Chondrocyte (in vitro differentiated cells): Measurements from ENCODE around the gene ALK. TPM values are rescaled to one million over a fixed set of nuclear protein-coding genes. Genes with fewer than 3 reads are reported as not detected.
A peak's percentile ranks its signal among the peaks of the same experiment; 100 is the strongest.

Experiments used
- DNase-seq: peaks from one replicate; pipeline ENCODE4 v3.0.0; 2021; ENCODE audit warnings: mixed read lengths, low spot score
- H3K27ac Mint-ChIP-seq: one replicate; pipeline ENCODE4 v1.8.0; 2021; ENCODE audit warnings: mild to moderate bottlenecking, moderate library complexity, mixed read lengths; ENCODE audit not compliant: unreplicated experiment
- H3K27me3 Mint-ChIP-seq: 2 replicates; pipeline ENCODE4 v1.8.0; 2021; ENCODE audit warnings: low read depth, mixed read lengths
- H3K36me3 Mint-ChIP-seq: 2 replicates; pipeline ENCODE4 v1.8.0; 2021; ENCODE audit warnings: low read depth, mixed read lengths
- H3K4me1 Mint-ChIP-seq: 2 replicates; pipeline ENCODE4 v1.8.0; 2021; ENCODE audit warnings: low read depth, mild to moderate bottlenecking, mixed read lengths
- H3K4me3 Mint-ChIP-seq: one replicate; pipeline ENCODE4 v1.8.0; 2021; ENCODE audit warnings: mild to moderate bottlenecking, moderate library complexity, mixed read lengths; ENCODE audit not compliant: unreplicated experiment
- H3K9me3 Mint-ChIP-seq: 2 replicates; pipeline ENCODE4 v1.8.0; 2021; ENCODE audit warnings: low read depth, mixed read lengths
- total RNA-seq: library from RNA; stranded (reverse); gene quantifications from 3 replicates; pipeline ENCODE4 v1.2.1, GENCODE V29; 2021
- TF ChIP-seq, protein P1 (sequence below): fragments of 200-600 bp; sonication (generic); IDR thresholded peaks from 2 replicates; pipeline ENCODE4 v1.5.0; 2021; ENCODE audit warnings: antibody characterized with exemption, mild to moderate bottlenecking, moderate library complexity

The ALK gene
- total RNA-seq, 1 donor from 2014 or later: 0.07 TPM

DNA sequence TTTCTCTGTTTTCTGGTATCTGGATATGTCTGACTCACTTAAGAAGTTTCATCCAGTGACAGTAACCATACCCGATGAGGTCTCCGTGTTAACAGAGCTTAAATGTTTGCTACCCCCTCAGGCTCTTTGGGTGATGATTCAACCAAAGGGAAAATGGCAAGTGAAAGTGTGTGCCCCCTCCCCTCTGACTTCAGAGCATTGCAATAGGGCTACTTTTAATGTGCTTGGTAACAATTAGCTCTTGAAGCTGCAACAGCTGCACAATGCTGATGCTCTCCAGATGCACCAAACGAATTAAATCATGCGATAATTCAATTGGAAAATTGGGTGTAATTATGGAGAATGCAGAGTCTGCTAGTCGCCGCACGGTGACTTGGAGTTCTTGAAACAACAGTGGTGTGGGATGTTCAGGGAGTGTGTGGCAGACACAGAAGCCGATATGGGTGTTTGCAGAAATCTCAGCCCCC lies 270.7 kb downstream of the ALK start:
- Mint-ChIP-seq H3K27me3 (no peaks in the 10 kb centered on the region), H3K9me3 (peaks cover 35% of the 10 kb centered on the region), H3K4me1 (peaks cover 8% of the 10 kb centered on the region), H3K36me3 (peaks cover 7% of the 10 kb centered on the region), H3K27ac (no peak overlapping the region), H3K4me3 (no peak overlapping the region)
- DNase-seq: no peak
- TF ChIP-seq, protein P1, sequence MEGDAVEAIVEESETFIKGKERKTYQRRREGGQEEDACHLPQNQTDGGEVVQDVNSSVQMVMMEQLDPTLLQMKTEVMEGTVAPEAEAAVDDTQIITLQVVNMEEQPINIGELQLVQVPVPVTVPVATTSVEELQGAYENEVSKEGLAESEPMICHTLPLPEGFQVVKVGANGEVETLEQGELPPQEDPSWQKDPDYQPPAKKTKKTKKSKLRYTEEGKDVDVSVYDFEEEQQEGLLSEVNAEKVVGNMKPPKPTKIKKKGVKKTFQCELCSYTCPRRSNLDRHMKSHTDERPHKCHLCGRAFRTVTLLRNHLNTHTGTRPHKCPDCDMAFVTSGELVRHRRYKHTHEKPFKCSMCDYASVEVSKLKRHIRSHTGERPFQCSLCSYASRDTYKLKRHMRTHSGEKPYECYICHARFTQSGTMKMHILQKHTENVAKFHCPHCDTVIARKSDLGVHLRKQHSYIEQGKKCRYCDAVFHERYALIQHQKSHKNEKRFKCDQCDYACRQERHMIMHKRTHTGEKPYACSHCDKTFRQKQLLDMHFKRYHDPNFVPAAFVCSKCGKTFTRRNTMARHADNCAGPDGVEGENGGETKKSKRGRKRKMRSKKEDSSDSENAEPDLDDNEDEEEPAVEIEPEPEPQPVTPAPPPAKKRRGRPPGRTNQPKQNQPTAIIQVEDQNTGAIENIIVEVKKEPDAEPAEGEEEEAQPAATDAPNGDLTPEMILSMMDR: no peak

DNA sequence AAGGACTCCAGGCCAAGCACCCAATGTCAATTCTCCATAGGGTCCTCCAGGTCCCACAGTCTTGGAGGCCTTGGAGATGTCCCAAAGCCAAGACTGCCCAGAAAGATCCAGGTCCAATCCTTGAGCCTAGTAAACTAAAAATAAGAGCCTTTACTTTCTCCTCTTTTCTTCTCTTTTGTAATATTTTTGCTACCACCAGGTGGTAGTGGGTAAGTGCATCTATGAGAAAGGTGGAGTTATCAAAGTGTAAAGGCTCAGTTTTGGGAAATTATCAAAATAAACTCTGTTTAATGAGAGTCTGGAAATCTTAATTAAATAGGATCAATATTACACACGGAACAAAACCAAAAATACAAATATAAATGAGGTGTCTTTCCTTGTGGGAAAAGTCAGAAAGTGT lies 276.4 kb downstream of the ALK start:
- Mint-ChIP-seq H3K4me1 (no peaks in the 10 kb centered on the region), H3K4me3 (no peak overlapping the region), H3K36me3 (peaks cover 7% of the 10 kb centered on the region), H3K27ac (no peak overlapping the region), H3K27me3 (peaks cover 3% of the 10 kb centered on the region), H3K9me3 (peaks cover 32% of the 10 kb centered on the region)
- TF ChIP-seq, protein P1: peak; percentile 48
- DNase-seq: no peak

DNA sequence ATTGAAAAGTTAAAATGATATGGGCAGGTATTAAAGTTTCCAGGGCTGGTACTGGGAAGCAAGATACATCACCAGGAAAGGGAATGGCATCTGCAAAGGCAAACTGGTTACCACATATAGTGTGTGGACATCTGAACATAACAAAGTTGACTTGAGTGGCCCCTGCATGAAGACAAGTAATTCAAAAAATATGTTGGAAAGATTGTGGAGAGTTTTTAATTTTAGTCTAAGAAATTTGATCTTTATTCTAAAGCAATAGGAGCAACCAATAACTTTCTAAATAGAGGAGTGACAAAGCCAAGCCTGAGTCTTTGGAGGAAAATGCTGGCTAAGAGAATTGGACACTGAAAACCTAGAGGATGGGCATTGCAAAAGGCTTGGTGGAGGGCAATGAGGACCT lies 278.2 kb downstream of the ALK start:
- Mint-ChIP-seq H3K9me3 (peaks cover 16% of the 10 kb centered on the region), H3K27me3 (peaks cover 6% of the 10 kb centered on the region), H3K27ac (no peak overlapping the region), H3K4me3 (no peak overlapping the region), H3K36me3 (no peaks in the 10 kb centered on the region), H3K4me1 (no peaks in the 10 kb centered on the region)
- TF ChIP-seq, protein P1: no peak
- DNase-seq: no peak

DNA sequence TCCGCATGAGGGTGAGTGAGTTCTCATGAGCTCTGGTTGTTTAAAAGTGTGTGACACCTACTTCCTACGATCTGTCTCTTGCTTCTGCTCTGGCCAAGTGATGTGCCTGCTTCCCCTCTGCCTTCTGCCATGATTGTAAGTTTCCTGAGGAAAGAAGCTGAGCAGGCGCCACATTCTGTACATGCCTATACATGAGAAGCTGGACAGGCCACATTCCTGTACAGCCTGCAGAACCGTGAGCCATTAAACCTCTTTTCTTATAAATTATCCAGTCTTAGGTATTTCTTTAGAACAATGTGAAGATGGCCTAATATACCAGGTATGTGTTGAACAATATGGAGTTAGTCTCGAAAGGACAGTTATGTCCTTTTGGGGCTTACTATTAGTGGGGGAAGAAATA lies 281.0 kb downstream of the ALK start:
- Mint-ChIP-seq H3K4me1 (no peaks in the 10 kb centered on the region), H3K27ac (no peak overlapping the region), H3K4me3 (no peak overlapping the region), H3K9me3 (no peaks in the 10 kb centered on the region), H3K27me3 (peaks cover 6% of the 10 kb centered on the region), H3K36me3 (no peaks in the 10 kb centered on the region)
- no peak for DNase-seq
- TF ChIP-seq, protein P1: no peak

DNA sequence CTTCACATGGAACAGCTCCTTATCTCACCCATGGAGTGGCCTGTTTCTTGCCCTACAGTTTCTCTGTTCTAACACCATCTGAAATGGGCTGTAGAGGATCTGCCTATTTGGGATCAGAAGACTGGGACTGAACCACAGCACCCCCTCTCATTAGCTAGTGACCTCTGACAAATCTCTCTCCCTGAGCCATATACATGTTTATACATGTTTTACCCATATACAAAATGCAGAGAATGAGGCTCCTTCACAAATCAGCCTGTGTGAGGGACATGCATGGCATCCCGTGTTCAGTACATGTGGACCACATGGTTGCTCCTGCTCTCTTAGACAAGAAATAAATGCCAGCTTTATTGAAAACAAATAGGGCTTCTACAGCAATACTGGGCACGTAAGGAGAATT lies 282.7 kb downstream of the ALK start:
- Mint-ChIP-seq H3K27ac (no peak overlapping the region), H3K9me3 (no peaks in the 10 kb centered on the region), H3K36me3 (no peaks in the 10 kb centered on the region), H3K4me3 (no peak overlapping the region), H3K27me3 (peaks cover 6% of the 10 kb centered on the region), H3K4me1 (no peaks in the 10 kb centered on the region)
- TF ChIP-seq, protein P1: no peak
- DNase-seq: no peak
